HG03469 (cell line): Measurements from ENCODE around the gene TMEM8B.

Experiments
- ATAC-seq: cut with Tn5 transposase; IDR thresholded peaks from one replicate; pipeline ENCODE4 v1.9.1; 2021; ENCODE audit warnings: mild to moderate bottlenecking, moderate library complexity, moderate number of reproducible peaks; ENCODE audit not compliant: unreplicated experiment

Gene TMEM8B

GRCh38 chr9:35810122-35810521 is 18.9 kb upstream of the TMEM8B start:
- ATAC-seq, result no peak

- ATAC-seq, result no peak
These were observed 17.5 kb upstream of the TMEM8B start for GRCh38 chr9:35811381-35812024.

- peak; percentile 68 for ATAC-seq
These were observed 16.9 kb upstream of the TMEM8B start, which contains the start of gene SPAG8 for GRCh38 chr9:35812025-35812602. Gene SPAG8, minus strand, starts transcription at chr9:35812262. Its CDS starts 115 bp downstream, at chr9:35812147.

GRCh38 chr9:35813434-35814105 is 15.5 kb upstream of the TMEM8B start:
- no peak for ATAC-seq

- ATAC-seq, result peak; percentile 25
These were observed 14.8 kb upstream of the TMEM8B start for GRCh38 chr9:35814106-35814840.

- peak; percentile 39 for ATAC-seq
These were observed 14.0 kb upstream of the TMEM8B start, which contains the start of gene HINT2 for GRCh38 chr9:35814841-35815543. Gene HINT2, minus strand, starts transcription at chr9:35815042. Its CDS starts 63 bp downstream, at chr9:35814979.

GRCh38 chr9:35816708-35817107 is 12.3 kb upstream of the TMEM8B start:
- no peak for ATAC-seq

GRCh38 chr9:35818341-35818740 is 10.7 kb upstream of the TMEM8B start:
- ATAC-seq, result no peak

GRCh38 chr9:35820076-35820475 is 9.0 kb upstream of the TMEM8B start:
- ATAC-seq, result no peak

GRCh38 chr9:35822926-35823325 is 6.1 kb upstream of the TMEM8B start:
- ATAC-seq, result no peak

- peak; percentile 48 for ATAC-seq
These were observed 2.8 kb upstream of the TMEM8B start for GRCh38 chr9:35826071-35826701.

- ATAC-seq, result no peak
These were observed 1.5 kb upstream of the TMEM8B start for GRCh38 chr9:35827486-35827885.

GRCh38 chr9:35828716-35829083 is 328 bp upstream of the TMEM8B start, which contains the start of gene FAM221B:
Gene FAM221B, minus strand, starts transcription at chr9:35828732. Its CDS starts 2,571 bp downstream, at chr9:35826161.
- no peak for ATAC-seq

- no peak for ATAC-seq
These were observed 702 bp downstream of the TMEM8B start for GRCh38 chr9:35829764-35830096.

- no peak for ATAC-seq
These were observed 2.0 kb downstream of the TMEM8B start for GRCh38 chr9:35831040-35831439.

GRCh38 chr9:35832814-35833213 is 3.8 kb downstream of the TMEM8B start:
- no peak for ATAC-seq

- ATAC-seq, result no peak
These were observed 5.5 kb downstream of the TMEM8B start for GRCh38 chr9:35834260-35835215.

- ATAC-seq, result no peak
These were observed 6.2 kb downstream of the TMEM8B start for GRCh38 chr9:35835216-35835632.

GRCh38 chr9:35835766-35836165 is 6.7 kb downstream of the TMEM8B start:
- ATAC-seq, result no peak
